NCI-H146 (cell line): ENCODE measurements around the gene PRCD.
"Not testable (repeated sequence)": the region's sequence is repeated elsewhere in the genome, so short reads cannot be mapped to it uniquely, and the experiment has no call there.

Experiments used
- DNase-seq: peaks from one replicate; lab custom pipeline; 2025; lab: John Stamatoyannopoulos, UW

Gene PRCD

GRCh38 chr17:76504117-76504516 lies 35.7 kb upstream of the PRCD start:
- no peak for DNase-seq

- DNase-seq, result peak; percentile 72
These were observed 33.2 kb upstream of the PRCD start for GRCh38 chr17:76506408-76507345.

GRCh38 chr17:76508472-76509063 lies 31.3 kb upstream of the PRCD start:
- DNase-seq, result not testable (repeated sequence)

- DNase-seq, result no peak
These were observed 29.0 kb upstream of the PRCD start for GRCh38 chr17:76510831-76511244.

- DNase-seq, result no peak
These were observed 28.0 kb upstream of the PRCD start for GRCh38 chr17:76511668-76512365.

- DNase-seq, result no peak
These were observed 27.2 kb upstream of the PRCD start for GRCh38 chr17:76512366-76513305.

GRCh38 chr17:76513306-76513692 lies 26.5 kb upstream of the PRCD start:
- no peak for DNase-seq

- DNase-seq, result not testable (repeated sequence)
These were observed 25.5 kb upstream of the PRCD start for GRCh38 chr17:76514355-76514754.

- DNase-seq, result no peak
These were observed 24.4 kb upstream of the PRCD start for GRCh38 chr17:76515274-76515949.

GRCh38 chr17:76517638-76518038 lies 22.2 kb upstream of the PRCD start:
- no peak for DNase-seq

GRCh38 chr17:76519048-76519966 lies 20.5 kb upstream of the PRCD start:
- DNase-seq, result no peak

GRCh38 chr17:76521262-76521661 lies 18.6 kb upstream of the PRCD start:
- DNase-seq, result no peak

- DNase-seq, result not testable (repeated sequence)
These were observed 18.2 kb upstream of the PRCD start for GRCh38 chr17:76521683-76522082.

- peak; percentile 70 for DNase-seq
These were observed 16.5 kb upstream of the PRCD start for GRCh38 chr17:76523084-76524037.

GRCh38 chr17:76524598-76525512 lies 15.0 kb upstream of the PRCD start:
- no peak for DNase-seq

GRCh38 chr17:76525513-76525833 lies 14.4 kb upstream of the PRCD start:
- not testable (repeated sequence) for DNase-seq

GRCh38 chr17:76527016-76527415 lies 12.8 kb upstream of the PRCD start:
- DNase-seq, result not testable (repeated sequence)
